ENCODE results near the gene NUDT3. TPM values are rescaled to one million over a fixed set of nuclear protein-coding genes. Genes with fewer than 3 reads are reported as not detected.

NUDT3 gene
- total RNA-seq, 3 donors from 2014 or later = 28.7 to 33.8 (median 29.0) TPM

- H3K27ac ChIP-seq = no peak overlapping the region
- H3K9me3 ChIP-seq = no peaks in the 10 kb centered on the region
- TF ChIP-seq POLR2A (IDR thresholded peaks at IDR 0.05) = no peak
- no peak for TF ChIP-seq POLR2AphosphoS5 (IDR thresholded peaks at IDR 0.05)
- TF ChIP-seq, protein P1, sequence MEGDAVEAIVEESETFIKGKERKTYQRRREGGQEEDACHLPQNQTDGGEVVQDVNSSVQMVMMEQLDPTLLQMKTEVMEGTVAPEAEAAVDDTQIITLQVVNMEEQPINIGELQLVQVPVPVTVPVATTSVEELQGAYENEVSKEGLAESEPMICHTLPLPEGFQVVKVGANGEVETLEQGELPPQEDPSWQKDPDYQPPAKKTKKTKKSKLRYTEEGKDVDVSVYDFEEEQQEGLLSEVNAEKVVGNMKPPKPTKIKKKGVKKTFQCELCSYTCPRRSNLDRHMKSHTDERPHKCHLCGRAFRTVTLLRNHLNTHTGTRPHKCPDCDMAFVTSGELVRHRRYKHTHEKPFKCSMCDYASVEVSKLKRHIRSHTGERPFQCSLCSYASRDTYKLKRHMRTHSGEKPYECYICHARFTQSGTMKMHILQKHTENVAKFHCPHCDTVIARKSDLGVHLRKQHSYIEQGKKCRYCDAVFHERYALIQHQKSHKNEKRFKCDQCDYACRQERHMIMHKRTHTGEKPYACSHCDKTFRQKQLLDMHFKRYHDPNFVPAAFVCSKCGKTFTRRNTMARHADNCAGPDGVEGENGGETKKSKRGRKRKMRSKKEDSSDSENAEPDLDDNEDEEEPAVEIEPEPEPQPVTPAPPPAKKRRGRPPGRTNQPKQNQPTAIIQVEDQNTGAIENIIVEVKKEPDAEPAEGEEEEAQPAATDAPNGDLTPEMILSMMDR (IDR thresholded peaks at IDR 0.05) = no peak
- intact Hi-C loops (cut with DNase I; ENCODE audit: low total_unique reads) = no loop called here
- H3K4me1 ChIP-seq = no peaks in the 10 kb centered on the region
- DNase-seq (ENCODE audit: low spot score in 2 of 2) = no peak
- no peaks in the 10 kb centered on the region for H3K27me3 ChIP-seq
- H3K4me3 ChIP-seq = no peak overlapping the region
- H3K36me3 ChIP-seq = no peaks in the 10 kb centered on the region
Observed at GRCh38 chr6:34386316-34387137, 5.9 kb downstream of the NUDT3 start.

DNA sequence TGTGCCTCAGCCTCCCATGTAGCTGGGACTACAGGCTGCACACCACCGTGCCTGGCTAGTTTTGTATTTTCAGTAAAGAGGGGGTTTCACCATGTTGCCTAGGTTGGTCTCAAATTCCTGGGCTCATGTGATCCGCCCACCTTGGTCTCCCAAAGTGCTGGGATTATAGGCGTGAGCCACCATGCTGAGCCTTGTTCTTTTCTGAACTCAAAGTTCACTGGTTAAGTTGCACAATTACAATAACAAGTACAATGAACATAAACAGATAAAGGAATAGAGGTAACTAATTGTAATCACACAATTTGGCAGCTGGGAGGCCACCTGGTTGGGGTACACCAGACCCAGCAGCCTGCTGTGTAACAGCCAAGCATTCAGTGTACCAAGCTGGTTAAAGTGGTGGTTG lies 6.7 kb downstream of the NUDT3 start:
- H3K27ac ChIP-seq = no peak overlapping the region
- no peaks in the 10 kb centered on the region for H3K4me1 ChIP-seq
- intact Hi-C loops (cut with DNase I; ENCODE audit: low total_unique reads) = no loop called here
- H3K27me3 ChIP-seq = no peaks in the 10 kb centered on the region
- H3K9me3 ChIP-seq = no peaks in the 10 kb centered on the region
- no peak for DNase-seq (ENCODE audit: low spot score in 2 of 2)
- H3K4me3 ChIP-seq = no peak overlapping the region
- TF ChIP-seq POLR2A (IDR thresholded peaks at IDR 0.05) = no peak
- TF ChIP-seq, protein P1 (IDR thresholded peaks at IDR 0.05) = no peak
- no peak for TF ChIP-seq POLR2AphosphoS5 (IDR thresholded peaks at IDR 0.05)
- H3K36me3 ChIP-seq = no peaks in the 10 kb centered on the region

DNA sequence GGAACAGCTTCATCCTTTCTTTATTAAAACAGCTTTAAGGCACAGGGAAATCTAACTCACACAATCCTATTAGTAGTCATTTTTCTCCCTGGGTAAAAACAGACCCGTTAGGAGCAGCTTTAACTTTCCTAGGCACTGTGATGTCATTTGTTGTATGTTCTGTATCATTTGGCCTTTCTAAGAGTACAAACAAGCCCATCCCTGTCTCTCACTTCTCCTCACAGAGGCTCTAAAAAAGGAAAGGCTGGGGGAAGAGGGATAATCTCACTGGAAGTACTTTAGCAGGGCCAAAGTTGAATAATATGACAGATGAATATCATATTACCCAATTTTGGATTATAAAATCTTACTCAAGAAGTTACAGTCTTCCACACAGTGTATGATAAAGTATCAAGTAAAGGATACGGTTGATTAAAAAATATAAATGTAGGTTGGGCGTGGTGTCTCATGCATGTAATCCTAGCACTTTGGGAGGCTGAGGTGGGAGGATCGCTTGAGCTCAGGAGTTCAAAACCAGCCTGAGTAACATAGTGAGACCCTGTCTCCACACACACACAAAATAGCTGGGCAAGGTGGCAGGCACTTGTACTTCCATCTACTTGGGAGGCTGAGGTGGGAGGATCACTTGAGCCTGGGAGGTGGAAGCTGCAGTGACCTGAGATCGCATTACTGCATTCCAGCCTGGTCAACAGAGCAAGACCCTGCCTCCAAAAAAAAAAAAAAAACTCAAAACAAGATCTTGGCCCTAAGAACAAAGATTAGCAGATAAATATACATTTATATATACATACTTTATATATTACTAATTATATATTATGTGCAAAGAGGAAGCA lies 7.9 kb downstream of the NUDT3 start:
- H3K27ac ChIP-seq = peak overlapping the region in 1 of 2 donors; percentile 69

GRCh38 chr6:34383656-34384320 lies 8.7 kb downstream of the NUDT3 start:
- DNase-seq (ENCODE audit: low spot score in 2 of 2) = no peak
- Histone ChIP-seq H3K27me3 (no peaks in the 10 kb centered on the region), H3K4me3 (no peak overlapping the region), H3K4me1 (no peaks in the 10 kb centered on the region), H3K9me3 (no peaks in the 10 kb centered on the region), H3K36me3 (no peaks in the 10 kb centered on the region), H3K27ac (peak overlapping the region; percentile 24 to 69)
- intact Hi-C loops (cut with DNase I; ENCODE audit: low total_unique reads) = no loop called here
- TF ChIP-seq POLR2A (IDR thresholded peaks at IDR 0.05) = no peak
- TF ChIP-seq, protein P1 (IDR thresholded peaks at IDR 0.05) = no peak
- TF ChIP-seq POLR2AphosphoS5 (IDR thresholded peaks at IDR 0.05) = no peak

More for the DNA sequence above, 7.9 kb downstream of the NUDT3 start:
- Histone ChIP-seq H3K9me3 (no peaks in the 10 kb centered on the region), H3K4me3 (no peak overlapping the region), H3K36me3 (no peaks in the 10 kb centered on the region), H3K27me3 (no peaks in the 10 kb centered on the region), H3K4me1 (no peaks in the 10 kb centered on the region)
- intact Hi-C loops (cut with DNase I; ENCODE audit: low total_unique reads) = no loop called here
- TF ChIP-seq POLR2A (IDR thresholded peaks at IDR 0.05) = no peak
- TF ChIP-seq, protein P1 (IDR thresholded peaks at IDR 0.05) = no peak
- no peak for TF ChIP-seq POLR2AphosphoS5 (IDR thresholded peaks at IDR 0.05)
- no peak for DNase-seq (ENCODE audit: low spot score in 2 of 2)

Data from breast epithelium (tissue), 4 donors.